Upper lobe of left lung (tissue), 4 donors: ENCODE measurements around the gene ALCAM.

Experiments
- CTCF ChIP-seq, 6 experiments: fragments of 450-650 bp in 4 of 6; fragments of 200-600 bp in 2 of 6; sonication (generic) in 2 of 6; IDR thresholded peaks; one replicate each; pipeline ENCODE4 v1.5.1; 2016 to 2019; ENCODE audit warnings: antibody characterized with exemption in 6 of 6
- EP300 ChIP-seq, 4 donors: sonication (generic); formaldehyde crosslinking; IDR thresholded peaks; one replicate each; pipeline ENCODE4 v1.5.1; 2017; ENCODE audit warnings: antibody characterized with exemption in 4 of 4, control low read depth in 2 of 4

DNA sequence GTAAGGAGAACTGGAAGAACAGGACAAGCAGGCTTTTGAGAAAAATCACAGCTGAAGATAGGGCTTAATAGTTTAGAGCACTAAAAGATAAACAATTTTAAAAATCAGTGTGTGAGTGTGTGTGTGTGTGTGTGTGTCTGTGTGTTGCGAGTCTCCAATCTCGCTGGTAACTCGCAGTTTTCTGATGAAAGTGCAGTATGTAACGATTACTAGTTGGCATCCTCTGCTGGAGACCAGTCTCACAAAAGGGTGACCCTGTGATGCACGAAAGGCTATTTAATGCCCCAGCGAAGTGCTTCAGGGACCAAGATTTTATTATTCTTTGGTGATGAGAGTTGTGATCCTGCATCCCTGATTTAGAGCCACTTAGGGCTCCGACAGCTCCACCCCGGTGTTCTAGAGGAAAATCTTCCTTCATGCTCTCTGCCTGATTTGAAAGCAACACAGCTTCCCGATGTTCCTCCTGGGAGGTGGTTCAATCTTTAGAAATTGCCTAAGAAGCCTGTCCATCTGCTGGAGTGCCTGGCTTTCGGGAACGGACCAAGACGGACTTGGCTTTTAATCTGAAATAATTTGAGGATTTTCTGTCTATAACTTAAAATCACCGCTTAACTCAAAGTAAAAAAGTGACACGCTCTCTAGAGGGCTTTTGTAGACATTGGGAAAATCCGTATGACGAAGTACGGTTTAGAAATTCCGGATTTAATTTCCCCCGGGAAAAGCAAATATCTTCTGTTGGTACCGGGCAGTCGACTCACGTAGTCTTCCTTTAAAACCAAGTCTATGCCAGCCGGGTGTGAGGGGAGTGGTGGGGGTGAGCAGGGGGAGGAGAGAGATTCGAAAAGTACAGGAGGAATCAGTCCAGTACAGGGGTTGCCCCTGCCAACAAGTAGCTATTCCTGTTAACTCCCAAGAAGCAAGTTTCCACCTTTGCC lies 1.1 kb upstream of the ALCAM start:
- TF ChIP-seq EP300 (IDR thresholded peaks at IDR 0.05) (no peak), CTCF (IDR thresholded peaks at IDR 0.05) (no peak)
